Measurements from ENCODE around the gene CRYBA2.

The CRYBA2 gene

GRCh38 chr2:218992196-218992595 is 1.0 kb downstream of the CRYBA2 start:
- Histone ChIP-seq H3K27me3 (ENCODE audit: insufficient read depth, low read length) (no peaks in the 10 kb centered on the region), H3F3A (ENCODE audit: insufficient read depth, low read length) (no peaks in the 10 kb centered on the region), H3K9me3 (ENCODE audit: low read length) (no peaks in the 10 kb centered on the region), H3K9me2 (ENCODE audit: low read depth, low read length) (no peaks in the 10 kb centered on the region), H3K9ac (ENCODE audit: low read length) (no peak overlapping the region), H3K4me1 (ENCODE audit: insufficient read depth, low read length, severe bottlenecking) (no peaks in the 10 kb centered on the region), H3K4me3 (ENCODE audit: low read depth, low read length, poor library complexity, severe bottlenecking) (no peak overlapping the region), H3K36me3 (ENCODE audit: insufficient read depth, low read length) (no peaks in the 10 kb centered on the region), H3K79me2 (ENCODE audit: insufficient read depth, low read length) (no peaks in the 10 kb centered on the region), H3K27ac (ENCODE audit: low read depth, low read length, poor library complexity, severe bottlenecking) (no peak overlapping the region), H2AFZ (ENCODE audit: low read length) (no peak overlapping the region), H3K4me2 (ENCODE audit: low read length) (no peak overlapping the region), H4K20me1 (ENCODE audit: insufficient read depth, low read length) (no peaks in the 10 kb centered on the region)
- TF ChIP-seq CTCF (IDR thresholded peaks at IDR 0.05; ENCODE audit: low read length) (no peak), EZH2 (IDR thresholded peaks at IDR 0.05; ENCODE audit: borderline replicate concordance, low read length) (no peak)

GRCh38 chr2:218991674-218992168 is 1.5 kb downstream of the CRYBA2 start:
- H3K27me3 ChIP-seq (ENCODE audit: insufficient read depth, low read length): no peaks in the 10 kb centered on the region
- no peaks in the 10 kb centered on the region for H3K9me2 ChIP-seq (ENCODE audit: low read depth, low read length)
- H3K79me2 ChIP-seq (ENCODE audit: insufficient read depth, low read length): no peaks in the 10 kb centered on the region
- H3K4me2 ChIP-seq (ENCODE audit: low read length): no peak overlapping the region
- no peaks in the 10 kb centered on the region for H3K4me1 ChIP-seq (ENCODE audit: insufficient read depth, low read length, severe bottlenecking)
- no peak overlapping the region for H2AFZ ChIP-seq (ENCODE audit: low read length)
- no peaks in the 10 kb centered on the region for H3F3A ChIP-seq (ENCODE audit: insufficient read depth, low read length)
- no peak for TF ChIP-seq EZH2 (IDR thresholded peaks at IDR 0.05; ENCODE audit: borderline replicate concordance, low read length)
- no peak for TF ChIP-seq CTCF (IDR thresholded peaks at IDR 0.05; ENCODE audit: low read length)
- no peak overlapping the region for H3K4me3 ChIP-seq (ENCODE audit: low read depth, low read length, poor library complexity, severe bottlenecking)
- no peaks in the 10 kb centered on the region for H3K36me3 ChIP-seq (ENCODE audit: insufficient read depth, low read length)
- no peak overlapping the region for H3K9ac ChIP-seq (ENCODE audit: low read length)
- no peaks in the 10 kb centered on the region for H4K20me1 ChIP-seq (ENCODE audit: insufficient read depth, low read length)
- H3K9me3 ChIP-seq (ENCODE audit: low read length): no peaks in the 10 kb centered on the region
- no peak overlapping the region for H3K27ac ChIP-seq (ENCODE audit: low read depth, low read length, poor library complexity, severe bottlenecking)

- Histone ChIP-seq H3F3A (ENCODE audit: insufficient read depth, low read length) (no peaks in the 10 kb centered on the region), H2AFZ (ENCODE audit: low read length) (no peak overlapping the region), H3K27ac (ENCODE audit: low read depth, low read length, poor library complexity, severe bottlenecking) (no peak overlapping the region), H3K79me2 (ENCODE audit: insufficient read depth, low read length) (no peaks in the 10 kb centered on the region), H3K9me2 (ENCODE audit: low read depth, low read length) (no peaks in the 10 kb centered on the region), H3K27me3 (ENCODE audit: insufficient read depth, low read length) (no peaks in the 10 kb centered on the region), H3K4me2 (ENCODE audit: low read length) (no peak overlapping the region), H4K20me1 (ENCODE audit: insufficient read depth, low read length) (no peaks in the 10 kb centered on the region), H3K9me3 (ENCODE audit: low read length) (no peaks in the 10 kb centered on the region), H3K9ac (ENCODE audit: low read length) (no peak overlapping the region), H3K4me3 (ENCODE audit: low read depth, low read length, poor library complexity, severe bottlenecking) (no peak overlapping the region), H3K4me1 (ENCODE audit: insufficient read depth, low read length, severe bottlenecking) (no peaks in the 10 kb centered on the region), H3K36me3 (ENCODE audit: insufficient read depth, low read length) (no peaks in the 10 kb centered on the region)
- no peak for TF ChIP-seq EZH2 (IDR thresholded peaks at IDR 0.05; ENCODE audit: borderline replicate concordance, low read length)
- TF ChIP-seq CTCF (IDR thresholded peaks at IDR 0.05; ENCODE audit: low read length): no peak
These were observed 2.6 kb downstream of the CRYBA2 start for GRCh38 chr2:218990612-218991011.

Measured in OCI-LY1 (cell line).